ENCODE measurements around the gene ABI2.

DNA sequence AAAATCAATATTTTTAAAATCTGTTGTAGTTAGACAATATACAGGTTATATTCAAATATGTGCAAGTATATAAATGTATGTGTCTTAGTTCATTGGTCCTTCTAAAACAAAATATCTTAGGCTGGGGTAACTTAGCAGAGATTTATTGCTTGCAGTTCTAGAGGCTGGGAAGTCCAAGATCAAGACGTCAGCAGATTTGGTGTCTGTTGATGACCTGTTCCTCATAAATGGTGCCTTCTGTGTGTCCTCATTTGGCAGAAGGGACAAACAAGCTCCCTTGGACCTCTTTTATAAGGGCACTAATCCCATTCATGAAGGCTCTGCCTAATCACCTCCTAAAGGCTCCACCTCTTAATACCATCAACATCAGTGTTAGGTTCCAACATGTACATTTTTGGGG lies 31.3 kb downstream of the ABI2 start:
- TF ChIP-seq, protein P1, sequence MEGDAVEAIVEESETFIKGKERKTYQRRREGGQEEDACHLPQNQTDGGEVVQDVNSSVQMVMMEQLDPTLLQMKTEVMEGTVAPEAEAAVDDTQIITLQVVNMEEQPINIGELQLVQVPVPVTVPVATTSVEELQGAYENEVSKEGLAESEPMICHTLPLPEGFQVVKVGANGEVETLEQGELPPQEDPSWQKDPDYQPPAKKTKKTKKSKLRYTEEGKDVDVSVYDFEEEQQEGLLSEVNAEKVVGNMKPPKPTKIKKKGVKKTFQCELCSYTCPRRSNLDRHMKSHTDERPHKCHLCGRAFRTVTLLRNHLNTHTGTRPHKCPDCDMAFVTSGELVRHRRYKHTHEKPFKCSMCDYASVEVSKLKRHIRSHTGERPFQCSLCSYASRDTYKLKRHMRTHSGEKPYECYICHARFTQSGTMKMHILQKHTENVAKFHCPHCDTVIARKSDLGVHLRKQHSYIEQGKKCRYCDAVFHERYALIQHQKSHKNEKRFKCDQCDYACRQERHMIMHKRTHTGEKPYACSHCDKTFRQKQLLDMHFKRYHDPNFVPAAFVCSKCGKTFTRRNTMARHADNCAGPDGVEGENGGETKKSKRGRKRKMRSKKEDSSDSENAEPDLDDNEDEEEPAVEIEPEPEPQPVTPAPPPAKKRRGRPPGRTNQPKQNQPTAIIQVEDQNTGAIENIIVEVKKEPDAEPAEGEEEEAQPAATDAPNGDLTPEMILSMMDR (IDR thresholded peaks at IDR 0.05): no peak
- TF ChIP-seq EZH2 (IDR thresholded peaks at IDR 0.05) (no peak), EZH2phosphoT487 (IDR thresholded peaks at IDR 0.05) (no peak)

All from neural progenitor cell (in vitro differentiated cells).